Esophagus muscularis mucosa (tissue), 4 donors: Measurements from ENCODE around the gene IFNA21. TPM values are rescaled to one million over a fixed set of nuclear protein-coding genes. Genes with fewer than 3 reads are reported as not detected.

Source experiments
- DNase-seq: peaks from one replicate; pipeline ENCODE4 v3.0.0-alpha.2; 2017; ENCODE audit errors: extremely low spot score
- H3K27ac ChIP-seq, 4 donors: fragments of 200-600 bp; sonication (generic); replicated peaks in 1 of 4; 1 replicate in 3 of 4; 2 replicates in 1 of 4; pipeline ENCODE4 v1.5.1; 2016 to 2019; ENCODE audit warnings: mild to moderate bottlenecking in 1 of 4
- H3K27me3 ChIP-seq, 4 donors: fragments of 200-600 bp; sonication (generic); one replicate each; pipeline versions ENCODE4 v1.5.1 to v1.6.0; 2016 to 2019
- H3K36me3 ChIP-seq, 4 donors: fragments of 200-600 bp; sonication (generic); one replicate each; pipeline ENCODE4 v1.5.1; 2016 to 2019
- H3K4me1 ChIP-seq, 4 donors: fragments of 200-600 bp; sonication (generic); one replicate each; pipeline ENCODE4 v1.5.1; 2016 to 2019
- H3K4me3 ChIP-seq, 4 donors: fragments of 200-600 bp; sonication (generic); 1 replicate in 2 of 4; 2 replicates in 2 of 4; pipeline ENCODE4 v1.5.1; 2016 to 2019; ENCODE audit warnings: mild to moderate bottlenecking in 4 of 4, moderate library complexity in 1 of 4
- H3K9me3 ChIP-seq, 4 donors: fragments of 200-600 bp; sonication (generic); 1 replicate in 3 of 4; 2 replicates in 1 of 4; pipeline ENCODE4 v1.5.1; 2016 to 2019
- CTCF ChIP-seq, 3 experiments: fragments of 200-600 bp in 2 of 3; fragments of 450-650 bp in 1 of 3; sonication (generic) in 2 of 3; IDR thresholded peaks; one replicate each; pipeline ENCODE4 v1.5.1; 2017 to 2019; ENCODE audit warnings: antibody characterized with exemption in 3 of 3, mild to moderate bottlenecking in 2 of 3, moderate library complexity in 1 of 3
- EP300 ChIP-seq: sonication (generic); formaldehyde crosslinking; IDR thresholded peaks from one replicate; pipeline ENCODE4 v1.6.1; 2017; ENCODE audit warnings: antibody characterized with exemption
- POLR2A ChIP-seq: fragments of 450-650 bp; IDR thresholded peaks from one replicate; pipeline ENCODE4 v1.6.1; 2017; ENCODE audit warnings: antibody characterized with exemption, moderate library complexity, mild to moderate bottlenecking, low read depth
- POLR2AphosphoS5 ChIP-seq, 2 donors: sonication (generic); formaldehyde crosslinking; IDR thresholded peaks; one replicate each; pipeline ENCODE4 v1.6.1; 2017; ENCODE audit warnings: antibody characterized with exemption in 2 of 2
- WGBS: methylation state at CpG from one replicate; pipeline ENCODE4 v1.1.5; 2018; 5-methylcytosine and 5-hydroxymethylcytosine counted together
- intact Hi-C: fragments of 100-400 bp; cut with DNase I; formaldehyde crosslinking; loops from one replicate; pipeline ENCODE4 v1.15.1; 2023
- total RNA-seq, 4 donors: library from RNA; depleted of rRNA; stranded (reverse); fragments of >200 nt; gene quantifications; one replicate each; pipeline versions ENCODE4 v1.1.0 to v1.2.1, GENCODE V29; 2016

Gene IFNA21
- total RNA-seq, 4 donors from 2014 or later, result not detected

GRCh38 chr9:21154018-21154608, 12.3 kb downstream of the IFNA21 start:
- WGBS, result 21% methylated on average over 3 of the region's 3 CpGs
- H3K4me3 ChIP-seq, result no peak overlapping the region
- H3K27me3 ChIP-seq, result no peaks in the 10 kb centered on the region
- no peak overlapping the region for H3K27ac ChIP-seq
- H3K36me3 ChIP-seq, result no peaks in the 10 kb centered on the region
- no peaks in the 10 kb centered on the region for H3K9me3 ChIP-seq
- peaks cover 0 to 7% (median 4%) of the 10 kb centered on the region in 4 donors for H3K4me1 ChIP-seq
- TF ChIP-seq POLR2AphosphoS5 (IDR thresholded peaks at IDR 0.05) (no peak), EP300 (no peak), CTCF (IDR thresholded peaks at IDR 0.05) (no peak), POLR2A (no peak)
- no peak for DNase-seq
- intact Hi-C loops, result no loop called here

DNA sequence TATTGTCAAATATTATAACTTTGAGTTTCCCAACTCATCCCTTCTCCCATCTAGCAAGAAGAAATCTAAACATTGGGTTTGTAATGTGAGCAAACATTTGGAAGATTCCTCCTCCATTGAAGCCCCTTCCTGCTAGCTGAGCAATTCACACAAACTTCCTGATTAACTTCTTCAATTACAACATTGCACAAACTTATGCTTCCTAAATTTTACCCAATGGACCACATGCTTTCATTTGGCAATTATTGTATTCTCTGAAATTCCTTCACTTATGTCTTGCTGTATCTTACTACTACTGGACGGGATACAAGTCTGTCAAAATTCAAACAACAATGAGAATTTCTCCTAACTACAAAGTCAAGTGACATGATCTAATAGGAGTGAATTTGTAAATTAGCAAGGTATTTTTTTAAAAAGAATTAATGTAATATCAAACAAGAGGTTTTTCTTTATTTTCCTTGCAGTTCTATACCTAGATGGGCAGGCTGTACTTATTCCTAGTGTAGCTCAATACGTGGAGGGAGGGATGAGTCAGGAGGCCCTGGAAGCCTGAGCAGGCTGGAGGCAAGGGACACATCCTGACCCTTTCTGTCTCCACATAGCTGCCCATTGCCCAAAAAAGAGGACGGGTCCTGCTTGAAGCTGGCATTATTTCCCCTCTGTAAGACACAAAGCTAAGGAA, 13.0 kb downstream of the IFNA21 start:
- Histone ChIP-seq H3K27me3 (no peaks in the 10 kb centered on the region), H3K36me3 (no peaks in the 10 kb centered on the region), H3K4me3 (no peak overlapping the region), H3K27ac (no peak overlapping the region), H3K9me3 (peaks cover 0 to 5% (median 1%) of the 10 kb centered on the region in 4 donors), H3K4me1 (peaks cover 0 to 7% (median 4%) of the 10 kb centered on the region in 4 donors)
- TF ChIP-seq POLR2AphosphoS5 (IDR thresholded peaks at IDR 0.05), result no peak
- TF ChIP-seq EP300, result no peak
- no peak for TF ChIP-seq CTCF (IDR thresholded peaks at IDR 0.05)
- TF ChIP-seq POLR2A, result no peak
- WGBS, result 47% methylated on average over 3 of the region's 3 CpGs
- intact Hi-C loops, result no loop called here
- no peak for DNase-seq

DNA sequence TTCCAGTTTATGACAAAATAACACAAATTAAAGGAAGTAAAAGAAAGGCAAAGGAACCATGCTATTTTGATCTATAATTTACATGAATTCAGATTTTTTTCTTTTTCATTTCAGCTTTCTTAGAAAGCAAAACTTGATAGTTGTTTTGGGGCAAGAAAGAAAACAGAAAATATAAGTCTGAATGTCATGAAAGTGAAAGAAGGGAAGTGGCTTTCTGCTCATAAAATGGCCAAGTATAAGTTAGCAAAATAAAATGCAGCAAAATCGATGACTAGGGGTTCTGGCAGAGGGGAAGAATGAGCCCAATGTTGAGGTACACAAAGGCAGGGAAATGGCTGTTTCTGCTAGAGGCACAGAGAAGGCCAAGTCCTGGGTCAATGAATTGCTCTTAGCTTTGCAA, 21.9 kb downstream of the IFNA21 start:
- WGBS, result 62% methylated on average over 1 of the region's 1 CpG
- no peak for TF ChIP-seq EP300
- no peak for TF ChIP-seq POLR2A
- no peak for TF ChIP-seq CTCF (IDR thresholded peaks at IDR 0.05)
- no peak for TF ChIP-seq POLR2AphosphoS5 (IDR thresholded peaks at IDR 0.05)
- Histone ChIP-seq H3K4me3 (no peak overlapping the region), H3K27me3 (no peaks in the 10 kb centered on the region), H3K27ac (no peak overlapping the region), H3K36me3 (no peaks in the 10 kb centered on the region), H3K9me3 (peaks cover 0 to 9% (median 4%) of the 10 kb centered on the region in 4 donors), H3K4me1 (no peaks in the 10 kb centered on the region)
- DNase-seq, result no peak
- intact Hi-C loops, result no loop called here

- no peak for DNase-seq
- Histone ChIP-seq H3K9me3 (no peaks in the 10 kb centered on the region), H3K27ac (no peak within 1 kb of the TSS), H3K4me3 (no peak within 1 kb of the TSS), H3K4me1 (no peaks in the 10 kb centered on the region), H3K27me3 (no peaks in the 10 kb centered on the region), H3K36me3 (no peaks in the 10 kb centered on the region)
- TF ChIP-seq POLR2AphosphoS5 (IDR thresholded peaks at IDR 0.05), result no peak
- TF ChIP-seq POLR2A, result no peak
- no peak for TF ChIP-seq EP300
- TF ChIP-seq CTCF (IDR thresholded peaks at IDR 0.05), result no peak
- intact Hi-C loops, result no loop called here
- WGBS, result 38% methylated on average over 1 of the region's 1 CpG
These were observed 25.0 kb downstream of the IFNA21 start, which contains the start of gene IFNW1 for GRCh38 chr9:21141427-21141882. TSS of gene IFNW1 (minus strand) at chr9:21141832. CDS start at chr9:21141570, 262 bp downstream.
